Measurements from ENCODE around the gene LIN7C. TPM values are rescaled to one million over a fixed set of nuclear protein-coding genes. Genes with fewer than 3 reads are reported as not detected.

Gene LIN7C
- total and polyA plus RNA-seq, 2 donors (not counting 1 experiment from before 2014, with no cell fraction given): 6.2 to 24.2 TPM

GRCh38 chr11:27509908-27510307 is 3.3 kb upstream of the LIN7C start:
- Mint-ChIP-seq H3K27ac (no peak overlapping the region), H3K9me3 (ENCODE audit: insufficient read depth) (no peaks in the 10 kb centered on the region), H3K4me1 (peaks cover 29% of the 10 kb centered on the region), H3K27me3 (no peaks in the 10 kb centered on the region), H3K4me3 (no peak overlapping the region)
- intact Hi-C loops (cut with micrococcal nuclease): no loop called here
- DNase-seq (no peak), ATAC-seq (ENCODE audit: low read depth) (no peak)
- no peak overlapping the region for H3K4me2 ChIP-seq (replicated peaks; ENCODE audit: low read depth, low read length, poor library complexity, severe bottlenecking)
- WGBS (ENCODE audit: insufficient coverage): no CpG with 5 or more reads among the region's 4 CpGs
- no peaks in the 10 kb centered on the region for H3K36me3 ChIP-seq (replicated peaks in 1 of 2; ENCODE audit: control extremely low read depth in 1 of 2, control insufficient read depth in 1 of 2, extremely low read depth in 1 of 2, insufficient read depth in 2 of 2, low read length in 1 of 2)
- H3K4me3 ChIP-seq (ENCODE audit: control extremely low read depth in 1 of 5, extremely low read depth in 1 of 5, insufficient read depth in 1 of 5, low read depth in 2 of 5, low read length in 4 of 5): no peak overlapping the region
- no peak overlapping the region for H3K27ac ChIP-seq (ENCODE audit: low read length in 2 of 2)
- H3K79me2 ChIP-seq (ENCODE audit: control insufficient read depth, insufficient read depth, low read length): peaks cover 35% of the 10 kb centered on the region
- no peak overlapping the region for H2AFZ ChIP-seq (ENCODE audit: insufficient read depth, low read depth, low read length, poor library complexity, severe bottlenecking)
- ChIA-PET POLR2A (no interaction called here), CTCF (interaction anchor here (1.1 to 1.3 kb wide), 3 partner anchors 10 to 28 kb away, joined by 3 to 4 read pairs (median 4); no protein-coding TSS in a partner anchor)
- H3K9me3 ChIP-seq (ENCODE audit: control extremely low read depth in 1 of 3, control insufficient read depth in 2 of 3, insufficient read depth in 1 of 3, low read length in 2 of 3): peaks cover 0 to 2% (median 0%) of the 10 kb centered on the region in 3 donors
- no peaks in the 10 kb centered on the region for H3K27me3 ChIP-seq (replicated peaks in 1 of 4; ENCODE audit: control extremely low read depth in 1 of 4, control insufficient read depth in 3 of 4, insufficient read depth in 4 of 4, low read length in 3 of 4)
- H3K9ac ChIP-seq (ENCODE audit: low read length): no peak overlapping the region
- TF ChIP-seq EZH2 (IDR thresholded peaks at IDR 0.05; ENCODE audit: borderline replicate concordance, insufficient read depth, low read depth, low read length, poor library complexity, severe bottlenecking) (no peak), CTCF (IDR thresholded peaks at IDR 0.05) (no peak)
- H4K20me1 ChIP-seq (ENCODE audit: control insufficient read depth, insufficient read depth, low read length, poor library complexity, severe bottlenecking): no peaks in the 10 kb centered on the region
- H3K4me1 ChIP-seq (ENCODE audit: control insufficient read depth in 2 of 2, insufficient read depth in 2 of 2, low read length in 2 of 2): peaks cover 19 to 22% of the 10 kb centered on the region in 2 donors

- 100% methylated on average over 3 of the region's 4 CpGs for WGBS (ENCODE audit: insufficient coverage)
- H3K36me3 ChIP-seq (replicated peaks in 1 of 2; ENCODE audit: control extremely low read depth in 1 of 2, control insufficient read depth in 1 of 2, extremely low read depth in 1 of 2, insufficient read depth in 2 of 2, low read length in 1 of 2): peaks cover 0 to 5% of the 10 kb centered on the region in 2 experiments
- peak overlapping the region; percentile 100 for H3K4me3 Mint-ChIP-seq
- ATAC-seq (ENCODE audit: low read depth) (no peak), DNase-seq (no peak)
- no peaks in the 10 kb centered on the region for H3K27me3 Mint-ChIP-seq
- H3K9me3 Mint-ChIP-seq (ENCODE audit: insufficient read depth): no peaks in the 10 kb centered on the region
- intact Hi-C loops (cut with micrococcal nuclease): no loop called here
- H3K27ac ChIP-seq (ENCODE audit: low read length in 2 of 2): no peak overlapping the region
- H3K9ac ChIP-seq (ENCODE audit: low read length): peak overlapping the region; percentile 97
- TF ChIP-seq CTCF (IDR thresholded peaks at IDR 0.05) (no peak), EZH2 (IDR thresholded peaks at IDR 0.05; ENCODE audit: borderline replicate concordance, insufficient read depth, low read depth, low read length, poor library complexity, severe bottlenecking) (no peak)
- no peaks in the 10 kb centered on the region for H3K27me3 ChIP-seq (replicated peaks in 1 of 4; ENCODE audit: control extremely low read depth in 1 of 4, control insufficient read depth in 3 of 4, insufficient read depth in 4 of 4, low read length in 3 of 4)
- H3K4me1 Mint-ChIP-seq: peaks cover 39% of the 10 kb centered on the region
- peak overlapping the region; percentile 89 for H3K27ac Mint-ChIP-seq
- ChIA-PET POLR2A (no interaction called here), CTCF (interaction anchor here (1.3 kb wide), 1 partner anchor 9 kb away, joined by 6 read pairs; no protein-coding TSS in a partner anchor)
- peaks cover 0 to 2% (median 0%) of the 10 kb centered on the region in 3 donors for H3K9me3 ChIP-seq (ENCODE audit: control extremely low read depth in 1 of 3, control insufficient read depth in 2 of 3, insufficient read depth in 1 of 3, low read length in 2 of 3)
- peaks cover 23 to 25% of the 10 kb centered on the region in 2 donors for H3K4me1 ChIP-seq (ENCODE audit: control insufficient read depth in 2 of 2, insufficient read depth in 2 of 2, low read length in 2 of 2)
- H3K4me2 ChIP-seq (replicated peaks; ENCODE audit: low read depth, low read length, poor library complexity, severe bottlenecking): peak overlapping the region; percentile 91
- peak overlapping the region in 1 of 5 experiments; percentile 98 for H3K4me3 ChIP-seq (ENCODE audit: control extremely low read depth in 1 of 5, extremely low read depth in 1 of 5, insufficient read depth in 1 of 5, low read depth in 2 of 5, low read length in 4 of 5)
- H4K20me1 ChIP-seq (ENCODE audit: control insufficient read depth, insufficient read depth, low read length, poor library complexity, severe bottlenecking): no peaks in the 10 kb centered on the region
- H2AFZ ChIP-seq (ENCODE audit: insufficient read depth, low read depth, low read length, poor library complexity, severe bottlenecking): peak overlapping the region; percentile 100
- peaks cover 52% of the 10 kb centered on the region for H3K79me2 ChIP-seq (ENCODE audit: control insufficient read depth, insufficient read depth, low read length)
These were observed 1.2 kb upstream of the LIN7C start for GRCh38 chr11:27507557-27508322.
